Activated T-cell treated with anti-CD3 and anti-CD28 coated beads, Interleukin-2, amount 50 U/mL, for 48 hours (primary cell): Measurements from ENCODE around the gene DAPK1.

Source experiments
- DNase-seq, 2 experiments: peaks; one replicate each; pipeline ENCODE4 v3.0.0-alpha.2; 2020

The DAPK1 gene

GRCh38 chr9:87596862-87597261 is 99.2 kb downstream of the DAPK1 start:
- no peak for DNase-seq

DNA sequence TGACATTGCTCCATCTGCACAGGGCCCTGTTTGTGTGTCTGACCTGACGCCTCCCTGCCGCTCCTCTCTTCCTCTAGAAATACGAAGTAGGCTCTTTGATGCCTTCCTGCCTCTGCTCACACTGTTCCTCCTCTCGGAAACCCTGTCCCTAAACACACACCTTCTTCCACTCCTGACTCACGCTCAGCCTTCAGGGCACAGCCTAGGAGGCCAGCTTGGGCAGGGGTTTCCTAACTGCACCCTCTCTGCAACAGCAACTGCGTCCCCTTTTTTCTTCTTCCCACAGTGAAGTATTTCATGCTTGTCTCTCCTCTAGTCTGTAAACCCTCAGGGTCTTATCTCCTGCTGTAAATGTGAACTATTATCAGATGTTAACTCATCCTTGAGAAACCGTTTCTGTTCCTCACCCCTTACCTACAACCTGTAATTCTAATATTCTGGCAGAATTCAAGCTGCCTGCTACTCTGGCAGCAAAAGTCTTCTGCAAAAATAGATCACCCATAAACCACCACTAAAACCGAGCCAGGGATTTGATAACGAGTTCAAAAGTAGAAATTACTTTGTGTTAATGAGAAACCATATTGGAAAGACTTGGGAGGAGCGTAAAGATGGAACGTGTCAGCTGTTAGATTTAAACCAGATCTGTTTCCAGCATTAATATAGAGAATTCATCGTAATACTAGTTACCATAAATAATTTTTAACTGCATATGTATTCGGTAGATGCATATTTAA is 100.2 kb downstream of the DAPK1 start:
- DNase-seq, result no peak

GRCh38 chr9:87599901-87600610 is 102.4 kb downstream of the DAPK1 start:
- no peak for DNase-seq

DNA sequence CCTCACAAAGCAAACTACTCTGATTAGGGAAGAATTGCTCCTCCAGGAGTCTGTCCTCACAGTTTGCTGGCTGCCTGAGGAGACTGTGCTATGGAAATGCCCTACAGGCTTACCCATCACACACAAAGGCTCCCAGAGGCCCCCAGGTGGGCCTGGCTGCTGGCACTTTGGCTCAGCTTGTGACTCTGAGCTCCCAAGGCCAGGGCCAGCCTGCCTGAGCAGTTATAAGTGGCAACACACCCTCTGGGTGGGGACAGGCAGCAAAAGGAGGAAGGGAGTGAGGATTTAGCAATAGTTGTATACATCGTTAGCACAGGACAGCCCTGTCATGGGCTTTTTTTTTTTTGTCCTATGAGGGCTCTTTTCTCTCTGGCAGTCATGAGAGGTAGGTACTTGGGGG is 103.5 kb downstream of the DAPK1 start:
- no peak for DNase-seq

- no peak for DNase-seq
Observed at GRCh38 chr9:87601595-87601994, 103.9 kb downstream of the DAPK1 start.

- no peak for DNase-seq
Observed at GRCh38 chr9:87602933-87603643, 105.4 kb downstream of the DAPK1 start.

DNA sequence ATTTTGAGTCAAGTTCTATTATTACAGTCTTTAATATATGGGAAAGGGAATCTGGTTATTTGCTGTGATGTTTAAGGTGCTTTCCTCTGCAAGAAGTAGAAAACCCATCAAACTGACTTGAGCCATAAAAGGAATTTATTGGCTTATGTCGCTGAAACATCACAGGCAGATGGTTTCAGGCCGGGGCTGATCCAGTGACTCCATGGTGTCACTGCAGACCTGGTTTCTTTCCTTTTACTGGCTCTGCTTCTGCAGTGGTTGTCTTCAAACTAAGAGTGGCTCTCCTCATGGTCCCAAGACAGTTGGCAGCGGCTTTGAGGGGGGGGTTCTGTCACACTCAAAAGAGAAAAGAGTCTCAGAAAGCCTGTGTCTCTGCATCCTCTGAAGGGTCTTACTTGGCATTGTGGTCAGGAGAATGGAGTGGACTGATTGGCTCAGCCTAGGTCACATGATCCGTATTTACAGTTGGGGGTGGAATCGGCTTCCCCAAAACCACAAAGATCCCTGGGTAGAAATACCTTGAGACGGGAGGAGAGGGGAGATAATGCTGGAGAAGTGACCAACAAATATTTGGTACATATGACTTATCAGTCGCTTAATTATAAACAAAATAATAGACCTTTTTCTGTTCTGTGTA is 106.3 kb downstream of the DAPK1 start:
- DNase-seq, result no peak

GRCh38 chr9:87604886-87605588 is 107.4 kb downstream of the DAPK1 start:
- DNase-seq, result no peak

- no peak for DNase-seq
Observed at GRCh38 chr9:87605676-87606075, 108.0 kb downstream of the DAPK1 start.

DNA sequence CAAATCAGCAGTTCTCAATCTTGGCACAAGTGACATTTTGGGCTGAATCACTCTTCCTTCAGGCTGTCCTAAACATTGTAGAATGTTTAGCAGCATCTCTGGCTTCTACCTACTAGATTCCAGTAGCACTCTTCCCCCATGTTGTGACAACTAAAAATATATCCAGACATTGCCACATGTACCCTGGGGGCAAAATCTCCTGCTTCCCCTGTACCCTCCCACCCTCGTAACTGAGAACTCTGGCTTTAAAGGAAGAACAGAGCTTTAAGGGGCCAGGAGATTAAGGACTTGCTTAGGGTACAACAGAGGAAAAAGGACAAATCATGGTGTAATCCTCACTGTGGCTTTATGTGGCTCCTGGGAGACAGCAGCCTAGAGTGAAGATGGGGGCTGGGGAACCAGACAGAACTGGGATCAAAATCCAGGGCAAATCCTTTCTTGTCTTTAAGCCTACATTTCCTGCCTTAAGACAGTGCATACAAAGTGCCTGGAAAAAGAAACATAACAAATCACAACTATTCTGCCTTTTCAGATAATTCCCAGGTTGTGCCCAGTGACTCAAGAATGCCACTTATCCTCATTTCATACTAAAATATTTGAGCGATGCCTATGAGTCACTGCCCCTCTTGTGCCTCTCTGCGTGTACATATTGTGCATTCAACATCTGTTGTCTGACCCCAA is 109.3 kb downstream of the DAPK1 start:
- DNase-seq, result no peak

DNA sequence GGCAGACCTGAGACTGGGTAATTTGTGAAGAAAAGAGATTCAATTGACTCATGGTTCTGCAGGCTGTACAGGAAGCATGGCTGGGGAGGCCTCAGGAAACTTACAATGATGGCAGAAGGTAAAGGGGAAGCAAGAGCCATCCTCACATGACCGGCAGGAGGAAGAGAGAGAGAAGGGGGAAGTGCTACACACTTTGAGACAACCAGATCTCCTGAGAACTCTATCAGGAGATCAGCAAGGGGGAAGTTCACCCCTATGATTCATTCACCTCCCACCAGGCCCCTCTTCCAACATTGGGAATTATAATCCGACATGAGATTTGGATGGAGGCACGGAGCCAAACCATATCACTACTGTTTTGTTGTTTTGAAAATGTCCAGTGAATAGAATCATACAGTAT is 110.2 kb downstream of the DAPK1 start:
- no peak for DNase-seq

- no peak for DNase-seq
Observed at GRCh38 chr9:87609002-87609401, 111.3 kb downstream of the DAPK1 start.

GRCh38 chr9:87609486-87609885 is 111.8 kb downstream of the DAPK1 start:
- no peak for DNase-seq

- DNase-seq, result no peak
Observed at GRCh38 chr9:87610200-87611155, 112.8 kb downstream of the DAPK1 start.

GRCh38 chr9:87611776-87612175 is 114.1 kb downstream of the DAPK1 start:
- DNase-seq, result no peak

DNA sequence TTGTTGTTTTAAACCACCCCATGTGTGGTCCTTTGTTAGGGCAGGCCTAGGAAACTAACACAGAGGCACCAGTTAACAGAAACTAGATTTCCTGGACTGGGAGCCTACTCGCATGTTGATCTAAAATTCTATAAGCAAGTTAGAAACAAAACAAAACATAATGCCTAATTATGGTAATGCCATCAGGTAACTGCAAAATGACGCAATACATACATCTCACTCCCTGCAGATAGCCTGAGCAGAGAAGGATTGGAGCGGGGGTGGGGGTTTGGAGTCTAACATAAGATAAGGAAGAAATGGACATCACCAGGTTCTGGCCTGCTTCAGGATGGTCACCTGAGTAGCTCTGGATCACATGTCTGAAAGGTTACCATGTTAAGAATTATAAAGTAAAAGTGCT is 114.9 kb downstream of the DAPK1 start:
- DNase-seq, result no peak

GRCh38 chr9:87613265-87614111 is 115.8 kb downstream of the DAPK1 start:
- no peak for DNase-seq

DNA sequence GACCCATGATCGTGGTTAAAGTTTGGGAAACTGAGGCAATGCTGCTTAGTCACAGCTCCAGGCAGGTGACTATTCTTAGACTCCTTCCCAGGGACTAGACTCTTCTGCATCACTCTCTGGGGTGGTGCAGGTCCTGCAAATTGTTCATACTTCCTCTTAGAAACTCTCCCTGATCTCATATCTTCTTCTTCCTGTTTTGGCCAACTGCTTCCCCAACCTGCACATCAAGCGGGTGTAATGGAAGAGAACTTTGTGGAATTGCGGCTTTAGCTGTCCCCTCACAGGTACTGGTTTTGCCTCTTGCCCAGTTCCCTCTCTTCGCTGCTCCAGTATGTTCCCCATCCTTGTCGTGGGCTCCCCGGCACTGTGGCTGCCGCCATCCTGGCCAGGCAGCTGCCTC is 116.7 kb downstream of the DAPK1 start:
- no peak for DNase-seq

- no peak for DNase-seq
Observed at GRCh38 chr9:87615136-87615535, 117.5 kb downstream of the DAPK1 start.

- DNase-seq, result no peak
Observed at GRCh38 chr9:87615547-87616148, 118.0 kb downstream of the DAPK1 start.
